Parathyroid adenoma (tissue), 2 donors: ENCODE results near the gene LRRTM4.

Source experiments
- H2AFZ ChIP-seq: fragments of 300-600 bp; sonication (generic); one replicate; pipeline ENCODE4 v1.7.0; 2017; ENCODE audit warnings: antibody characterized with exemption, mild to moderate bottlenecking
- H3K27ac ChIP-seq: fragments of 300-600 bp; sonication (generic); one replicate; pipeline ENCODE4 v1.7.0; 2017
- H3K27me3 ChIP-seq: fragments of 300-600 bp; sonication (generic); one replicate; pipeline ENCODE4 v1.7.0; 2017; ENCODE audit warnings: low read length; ENCODE audit not compliant: control insufficient read depth, insufficient read depth
- H3K36me3 ChIP-seq: fragments of 300-600 bp; sonication (generic); one replicate; pipeline ENCODE4 v1.7.0; 2017; ENCODE audit warnings: low read length; ENCODE audit not compliant: control insufficient read depth, insufficient read depth
- H3K4me1 ChIP-seq: fragments of 300-600 bp; sonication (generic); one replicate; pipeline ENCODE4 v1.7.0; 2017; ENCODE audit warnings: control low read depth
- H3K4me2 ChIP-seq: fragments of 300-600 bp; sonication (generic); one replicate; pipeline ENCODE4 v1.7.0; 2017; ENCODE audit warnings: low read length
- H3K4me3 ChIP-seq: fragments of 300-600 bp; sonication (generic); one replicate; pipeline ENCODE4 v1.7.0; 2017; ENCODE audit warnings: low read depth, low read length
- H3K79me2 ChIP-seq: fragments of 300-600 bp; sonication (generic); one replicate; pipeline ENCODE4 v1.7.0; 2017; ENCODE audit warnings: control low read depth
- H3K9ac ChIP-seq: fragments of 300-600 bp; sonication (generic); one replicate; pipeline ENCODE4 v1.7.0; 2017; ENCODE audit warnings: mild to moderate bottlenecking
- H3K9me3 ChIP-seq: fragments of 300-600 bp; sonication (generic); one replicate; pipeline ENCODE4 v1.7.0; 2017; ENCODE audit warnings: low read length; ENCODE audit not compliant: control insufficient read depth
- CTCF ChIP-seq: fragments of 300-600 bp; sonication (generic); IDR thresholded peaks from one replicate; pipeline ENCODE4 v1.7.0; 2017; ENCODE audit warnings: antibody characterized with exemption, mild to moderate bottlenecking
- donor health status: primary hyperparathyroidism.

LRRTM4 gene

GRCh38 chr2:76985387-76986136 is 536.6 kb downstream of the LRRTM4 start:
- H3K4me1 ChIP-seq, result no peaks in the 10 kb centered on the region
- no peak for TF ChIP-seq CTCF
- H3K4me3 ChIP-seq, result no peak overlapping the region
- H3K27me3 ChIP-seq, result no peaks in the 10 kb centered on the region
- no peak overlapping the region for H3K9ac ChIP-seq
- H3K79me2 ChIP-seq, result no peaks in the 10 kb centered on the region
- H3K4me2 ChIP-seq, result no peak overlapping the region
- H3K27ac ChIP-seq, result no peak overlapping the region
- H3K9me3 ChIP-seq, result no peaks in the 10 kb centered on the region
- H3K36me3 ChIP-seq, result no peaks in the 10 kb centered on the region
- no peak overlapping the region for H2AFZ ChIP-seq

GRCh38 chr2:76984359-76984758 is 537.8 kb downstream of the LRRTM4 start:
- Histone ChIP-seq H3K4me1 (no peaks in the 10 kb centered on the region), H3K4me3 (no peak overlapping the region), H3K27me3 (no peaks in the 10 kb centered on the region), H3K27ac (no peak overlapping the region), H3K9me3 (no peaks in the 10 kb centered on the region), H3K4me2 (no peak overlapping the region), H3K36me3 (no peaks in the 10 kb centered on the region), H3K9ac (no peak overlapping the region), H2AFZ (no peak overlapping the region), H3K79me2 (no peaks in the 10 kb centered on the region)
- no peak for TF ChIP-seq CTCF

GRCh38 chr2:76980067-76980787 is 541.9 kb downstream of the LRRTM4 start:
- Histone ChIP-seq H3K4me3 (no peak overlapping the region), H3K79me2 (no peaks in the 10 kb centered on the region), H3K4me1 (no peaks in the 10 kb centered on the region), H2AFZ (no peak overlapping the region), H3K9me3 (no peaks in the 10 kb centered on the region), H3K4me2 (no peak overlapping the region), H3K9ac (no peak overlapping the region), H3K27ac (no peak overlapping the region), H3K27me3 (no peaks in the 10 kb centered on the region), H3K36me3 (no peaks in the 10 kb centered on the region)
- TF ChIP-seq CTCF, result no peak

- Histone ChIP-seq H3K4me2 (no peak overlapping the region), H2AFZ (no peak overlapping the region), H3K36me3 (no peaks in the 10 kb centered on the region), H3K4me3 (no peak overlapping the region), H3K27me3 (no peaks in the 10 kb centered on the region), H3K9me3 (no peaks in the 10 kb centered on the region), H3K4me1 (no peaks in the 10 kb centered on the region), H3K9ac (no peak overlapping the region), H3K79me2 (no peaks in the 10 kb centered on the region), H3K27ac (no peak overlapping the region)
- no peak for TF ChIP-seq CTCF
Measured at GRCh38 chr2:76977846-76978727, 544.1 kb downstream of the LRRTM4 start.
